Mesothelial cell of epicardium (in vitro differentiated cells): ENCODE data around the gene CUL2. TPM values are rescaled to one million over a fixed set of nuclear protein-coding genes. Genes with fewer than 3 reads are reported as not detected.

Experiments
- DNase-seq, 2 experiments: peaks; one replicate each; pipeline ENCODE4 v3.0.0; 2021; ENCODE audit warnings: low spot score in 2 of 2; ENCODE audit not compliant: unreplicated experiment in 2 of 2
- H3K27ac Mint-ChIP-seq: 2 replicates; pipeline ENCODE4 v1.8.0; 2021; ENCODE audit warnings: mixed read lengths
- H3K27me3 Mint-ChIP-seq: 2 replicates; pipeline ENCODE4 v1.8.0; 2021; ENCODE audit warnings: low read depth, mixed read lengths
- H3K36me3 Mint-ChIP-seq: 2 replicates; pipeline ENCODE4 v1.8.0; 2021; ENCODE audit warnings: mixed read lengths
- H3K4me1 Mint-ChIP-seq: 2 replicates; pipeline ENCODE4 v1.8.0; 2021; ENCODE audit warnings: mixed read lengths
- H3K4me3 Mint-ChIP-seq: 2 replicates; pipeline ENCODE4 v1.8.0; 2021; ENCODE audit warnings: mild to moderate bottlenecking, moderate library complexity, mixed read lengths
- H3K9me3 Mint-ChIP-seq: 2 replicates; pipeline ENCODE4 v1.8.0; 2021; ENCODE audit warnings: mixed read lengths
- CTCF ChIP-seq: fragments of 200-600 bp; sonication (generic); IDR thresholded peaks from one replicate; pipeline ENCODE4 v1.5.0; 2021; ENCODE audit warnings: antibody characterized with exemption; ENCODE audit not compliant: unreplicated experiment
- total RNA-seq: library from RNA; stranded (reverse); gene quantifications from 3 replicates; pipeline ENCODE4 v1.2.1, GENCODE V29; 2021

The CUL2 gene
- total RNA-seq, 1 donor from 2014 or later = 33.7 TPM

GRCh38 chr10:34966040-34966439 lies 124.1 kb downstream of the CUL2 start:
- Mint-ChIP-seq H3K36me3 (no peaks in the 10 kb centered on the region), H3K9me3 (no peaks in the 10 kb centered on the region), H3K4me3 (no peak overlapping the region), H3K27ac (no peak overlapping the region), H3K4me1 (peaks cover 14% of the 10 kb centered on the region), H3K27me3 (no peaks in the 10 kb centered on the region)
- no peak for DNase-seq
- TF ChIP-seq CTCF = no peak

- Mint-ChIP-seq H3K27me3 (no peaks in the 10 kb centered on the region), H3K36me3 (no peaks in the 10 kb centered on the region), H3K4me1 (peaks cover 8% of the 10 kb centered on the region), H3K4me3 (no peak overlapping the region), H3K9me3 (no peaks in the 10 kb centered on the region), H3K27ac (no peak overlapping the region)
- no peak for DNase-seq
- TF ChIP-seq CTCF = no peak
Measured at GRCh38 chr10:34964166-34964800, 125.9 kb downstream of the CUL2 start.

GRCh38 chr10:34962866-34963265 lies 127.3 kb downstream of the CUL2 start:
- no peak for TF ChIP-seq CTCF
- no peak overlapping the region for H3K4me3 Mint-ChIP-seq

GRCh38 chr10:34960983-34961382 lies 129.2 kb downstream of the CUL2 start:
- no peak for TF ChIP-seq CTCF
- no peaks in the 10 kb centered on the region for H3K4me1 Mint-ChIP-seq
- no peak overlapping the region for H3K4me3 Mint-ChIP-seq
- H3K27ac Mint-ChIP-seq = no peak overlapping the region
- H3K27me3 Mint-ChIP-seq = no peaks in the 10 kb centered on the region
- no peaks in the 10 kb centered on the region for H3K36me3 Mint-ChIP-seq
- no peak for DNase-seq
- H3K9me3 Mint-ChIP-seq = no peaks in the 10 kb centered on the region

More at GRCh38 chr10:34962866-34963265, 127.3 kb downstream of the CUL2 start:
- H3K4me1 Mint-ChIP-seq = peaks cover 8% of the 10 kb centered on the region
- no peak overlapping the region for H3K27ac Mint-ChIP-seq
- DNase-seq = no peak
- no peaks in the 10 kb centered on the region for H3K27me3 Mint-ChIP-seq
- H3K36me3 Mint-ChIP-seq = no peaks in the 10 kb centered on the region
- H3K9me3 Mint-ChIP-seq = no peaks in the 10 kb centered on the region

GRCh38 chr10:34959786-34960185 lies 130.4 kb downstream of the CUL2 start:
- Mint-ChIP-seq H3K4me1 (peaks cover 9% of the 10 kb centered on the region), H3K9me3 (no peaks in the 10 kb centered on the region), H3K4me3 (no peak overlapping the region), H3K27ac (no peak overlapping the region), H3K27me3 (no peaks in the 10 kb centered on the region), H3K36me3 (no peaks in the 10 kb centered on the region)
- TF ChIP-seq CTCF = no peak
- no peak for DNase-seq

GRCh38 chr10:34959321-34959720 lies 130.8 kb downstream of the CUL2 start:
- Mint-ChIP-seq H3K9me3 (no peaks in the 10 kb centered on the region), H3K4me1 (peaks cover 9% of the 10 kb centered on the region), H3K27ac (peak overlapping the region; percentile 30), H3K27me3 (no peaks in the 10 kb centered on the region), H3K4me3 (no peak overlapping the region), H3K36me3 (no peaks in the 10 kb centered on the region)
- DNase-seq = no peak
- no peak for TF ChIP-seq CTCF
